OCI-LY1 (cell line): ENCODE results near the gene KLF4.

Experiments used
- EZH2 ChIP-seq: fragments of 200-600 bp; sonication (generic), shearing (Covaris generic); IDR thresholded peaks from 2 replicates; pipeline ENCODE4 v1.8.0; 2017; ENCODE audit warnings: borderline replicate concordance, mixed run types, mild to moderate bottlenecking, antibody characterized with exemption, low read length, moderate library complexity, mixed read lengths
- TF ChIP-seq, protein P1 (sequence below): fragments of 200-600 bp; sonication (generic), shearing (Covaris generic); IDR thresholded peaks from 2 replicates; pipeline ENCODE4 v1.5.1; 2017; ENCODE audit warnings: mild to moderate bottlenecking, antibody characterized with exemption, low read length, moderate library complexity, mixed read lengths

DNA sequence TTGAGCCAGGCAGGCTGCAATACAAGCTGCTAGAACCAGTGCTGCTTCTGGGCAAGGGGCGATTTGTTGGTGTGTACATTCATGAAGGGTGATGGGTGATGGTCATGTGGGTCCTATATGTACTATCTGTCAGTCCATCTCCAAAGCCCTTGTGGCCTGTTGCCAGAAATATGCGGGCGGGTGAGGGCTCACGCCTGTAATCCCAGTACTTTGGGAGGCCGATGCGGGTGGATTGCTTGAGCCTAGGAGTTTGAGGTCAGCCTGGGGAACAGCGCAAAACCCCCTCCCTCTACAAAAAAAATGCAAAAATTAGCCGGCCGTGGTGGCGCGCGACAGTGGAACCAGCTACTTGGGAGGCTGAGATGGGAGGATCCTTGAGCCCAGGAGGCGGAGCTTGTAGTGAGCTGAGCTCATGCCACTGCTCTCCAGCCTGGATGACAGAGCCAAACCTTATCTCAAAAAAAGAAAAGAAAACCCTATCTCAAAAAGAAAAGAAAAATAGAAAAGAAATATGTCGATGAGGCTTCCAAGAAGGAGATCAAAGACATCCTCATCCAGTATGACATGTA lies 45.0 kb upstream of the KLF4 start:
- TF ChIP-seq, protein P1, sequence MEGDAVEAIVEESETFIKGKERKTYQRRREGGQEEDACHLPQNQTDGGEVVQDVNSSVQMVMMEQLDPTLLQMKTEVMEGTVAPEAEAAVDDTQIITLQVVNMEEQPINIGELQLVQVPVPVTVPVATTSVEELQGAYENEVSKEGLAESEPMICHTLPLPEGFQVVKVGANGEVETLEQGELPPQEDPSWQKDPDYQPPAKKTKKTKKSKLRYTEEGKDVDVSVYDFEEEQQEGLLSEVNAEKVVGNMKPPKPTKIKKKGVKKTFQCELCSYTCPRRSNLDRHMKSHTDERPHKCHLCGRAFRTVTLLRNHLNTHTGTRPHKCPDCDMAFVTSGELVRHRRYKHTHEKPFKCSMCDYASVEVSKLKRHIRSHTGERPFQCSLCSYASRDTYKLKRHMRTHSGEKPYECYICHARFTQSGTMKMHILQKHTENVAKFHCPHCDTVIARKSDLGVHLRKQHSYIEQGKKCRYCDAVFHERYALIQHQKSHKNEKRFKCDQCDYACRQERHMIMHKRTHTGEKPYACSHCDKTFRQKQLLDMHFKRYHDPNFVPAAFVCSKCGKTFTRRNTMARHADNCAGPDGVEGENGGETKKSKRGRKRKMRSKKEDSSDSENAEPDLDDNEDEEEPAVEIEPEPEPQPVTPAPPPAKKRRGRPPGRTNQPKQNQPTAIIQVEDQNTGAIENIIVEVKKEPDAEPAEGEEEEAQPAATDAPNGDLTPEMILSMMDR = no peak
- no peak for TF ChIP-seq EZH2
